Measurements from ENCODE around the gene KCNK1.

- TF ChIP-seq CTCF (IDR thresholded peaks at IDR 0.05; ENCODE audit: insufficient read depth, low read length) (no peak), POLR2AphosphoS5 (IDR thresholded peaks at IDR 0.05; ENCODE audit: low read depth) (no peak), REST (IDR thresholded peaks at IDR 0.05; ENCODE audit: insufficient replicate concordance, low read depth) (no peak), GABPA (IDR thresholded peaks at IDR 0.05; ENCODE audit: low read depth) (no peak), SPI1 (IDR thresholded peaks at IDR 0.05; ENCODE audit: borderline replicate concordance, low read depth) (no peak)
Observed at GRCh38 chr1:233631810-233632405, 18.0 kb downstream of the KCNK1 start.

Data from HL-60 (cell line).